ENCODE measurements around the gene GIMAP2. TPM values are rescaled to one million over a fixed set of nuclear protein-coding genes. Genes with fewer than 3 reads are reported as not detected.

The GIMAP2 gene
- total RNA-seq, 2 donors from 2014 or later = not detected

DNA sequence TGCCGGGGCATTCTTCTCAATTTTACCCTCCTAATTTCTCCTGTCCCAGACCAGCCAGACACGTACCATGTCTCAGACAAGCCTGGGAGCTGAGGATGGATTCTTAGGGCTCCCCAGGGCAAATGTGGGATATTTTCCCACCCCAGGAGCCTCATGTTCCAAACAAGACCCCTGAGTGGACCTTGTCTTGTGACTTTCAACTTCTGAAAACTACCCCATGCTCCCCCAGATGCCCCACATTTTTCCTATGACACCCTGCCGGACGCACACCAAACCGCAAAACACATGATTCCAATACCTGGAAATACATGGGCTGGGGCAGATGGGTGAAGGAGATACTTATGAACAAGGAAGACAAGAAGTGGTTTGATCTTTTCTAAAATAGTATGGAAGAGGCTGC lies 52.6 kb downstream of the GIMAP2 start:
- TF ChIP-seq, protein P1, sequence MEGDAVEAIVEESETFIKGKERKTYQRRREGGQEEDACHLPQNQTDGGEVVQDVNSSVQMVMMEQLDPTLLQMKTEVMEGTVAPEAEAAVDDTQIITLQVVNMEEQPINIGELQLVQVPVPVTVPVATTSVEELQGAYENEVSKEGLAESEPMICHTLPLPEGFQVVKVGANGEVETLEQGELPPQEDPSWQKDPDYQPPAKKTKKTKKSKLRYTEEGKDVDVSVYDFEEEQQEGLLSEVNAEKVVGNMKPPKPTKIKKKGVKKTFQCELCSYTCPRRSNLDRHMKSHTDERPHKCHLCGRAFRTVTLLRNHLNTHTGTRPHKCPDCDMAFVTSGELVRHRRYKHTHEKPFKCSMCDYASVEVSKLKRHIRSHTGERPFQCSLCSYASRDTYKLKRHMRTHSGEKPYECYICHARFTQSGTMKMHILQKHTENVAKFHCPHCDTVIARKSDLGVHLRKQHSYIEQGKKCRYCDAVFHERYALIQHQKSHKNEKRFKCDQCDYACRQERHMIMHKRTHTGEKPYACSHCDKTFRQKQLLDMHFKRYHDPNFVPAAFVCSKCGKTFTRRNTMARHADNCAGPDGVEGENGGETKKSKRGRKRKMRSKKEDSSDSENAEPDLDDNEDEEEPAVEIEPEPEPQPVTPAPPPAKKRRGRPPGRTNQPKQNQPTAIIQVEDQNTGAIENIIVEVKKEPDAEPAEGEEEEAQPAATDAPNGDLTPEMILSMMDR (conservative IDR thresholded peaks at IDR 0.05) = no peak
- no peaks in the 10 kb centered on the region for H3K36me3 ChIP-seq (ENCODE audit: control insufficient read depth, insufficient read depth, low read length)
- no peak overlapping the region for H3K4me3 ChIP-seq (ENCODE audit: low read length)
- no peak overlapping the region for H3K4me3 Mint-ChIP-seq
- peaks cover 100% of the 10 kb centered on the region for H3K27me3 Mint-ChIP-seq (ENCODE audit: insufficient read depth)
- no peak overlapping the region for H3K9ac ChIP-seq (ENCODE audit: extremely low read depth, low read length, poor library complexity, severe bottlenecking)
- H3K4me1 ChIP-seq (ENCODE audit: control insufficient read depth, insufficient read depth, low read length) = no peaks in the 10 kb centered on the region
- 85 to 86% methylated on average over 1 to 5 of the region's 5 CpGs for WGBS, 2 experiments (ENCODE audit: insufficient coverage in 1 of 2, insufficient read length in 1 of 2)
- peaks cover 8% of the 10 kb centered on the region for H3K4me1 Mint-ChIP-seq
- H3K9me3 Mint-ChIP-seq = no peaks in the 10 kb centered on the region
- no peak for DNase-seq
- no peak overlapping the region for H3K27ac Mint-ChIP-seq
- no peaks in the 10 kb centered on the region for H3K9me3 ChIP-seq (ENCODE audit: control insufficient read depth, low read length)
- H3K27me3 ChIP-seq (ENCODE audit: control insufficient read depth, insufficient read depth, low read length, poor library complexity, severe bottlenecking) = peaks cover 100% of the 10 kb centered on the region
- no peak overlapping the region for H3K27ac ChIP-seq (ENCODE audit: low read depth, low read length)
- no peaks in the 10 kb centered on the region for H3K36me3 Mint-ChIP-seq (ENCODE audit: low read depth)

DNA sequence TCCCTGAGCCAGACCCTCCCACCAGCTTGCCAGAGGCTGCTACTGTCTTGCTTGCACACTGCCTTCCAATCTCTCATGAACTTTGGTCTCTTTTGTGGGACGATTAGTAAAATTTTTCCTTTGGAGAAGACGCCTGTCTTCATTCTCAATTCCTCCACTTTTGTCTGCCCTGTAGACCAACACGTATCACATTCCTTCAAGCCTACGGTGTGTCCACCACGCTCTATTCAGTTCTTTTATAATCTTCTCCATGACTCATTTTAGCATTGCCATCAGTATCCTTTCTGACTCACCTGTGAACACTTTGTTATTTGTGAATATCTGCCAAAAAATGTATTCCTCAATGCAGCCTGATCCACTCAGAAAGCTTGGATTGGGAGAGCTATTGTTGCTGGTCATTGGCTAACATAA lies 53.1 kb downstream of the GIMAP2 start:
- H3K27ac ChIP-seq (ENCODE audit: low read depth, low read length) = no peak overlapping the region
- no peak overlapping the region for H3K9ac ChIP-seq (ENCODE audit: extremely low read depth, low read length, poor library complexity, severe bottlenecking)
- TF ChIP-seq, protein P1 (conservative IDR thresholded peaks at IDR 0.05) = no peak
- H3K27me3 ChIP-seq (ENCODE audit: control insufficient read depth, insufficient read depth, low read length, poor library complexity, severe bottlenecking) = peaks cover 100% of the 10 kb centered on the region
- no peaks in the 10 kb centered on the region for H3K9me3 ChIP-seq (ENCODE audit: control insufficient read depth, low read length)
- WGBS, 2 experiments (ENCODE audit: insufficient coverage in 1 of 2, insufficient read length in 1 of 2) = 63 to 74% methylated on average over 5 of the region's 5 CpGs
- H3K36me3 Mint-ChIP-seq (ENCODE audit: low read depth) = no peaks in the 10 kb centered on the region
- H3K4me1 ChIP-seq (ENCODE audit: control insufficient read depth, insufficient read depth, low read length) = no peaks in the 10 kb centered on the region
- H3K4me1 Mint-ChIP-seq = peaks cover 8% of the 10 kb centered on the region
- H3K4me3 Mint-ChIP-seq = no peak overlapping the region
- no peak for DNase-seq
- H3K27ac Mint-ChIP-seq = no peak overlapping the region
- H3K36me3 ChIP-seq (ENCODE audit: control insufficient read depth, insufficient read depth, low read length) = no peaks in the 10 kb centered on the region
- no peak overlapping the region for H3K4me3 ChIP-seq (ENCODE audit: low read length)
- H3K27me3 Mint-ChIP-seq (ENCODE audit: insufficient read depth) = peaks cover 100% of the 10 kb centered on the region
- H3K9me3 Mint-ChIP-seq = no peaks in the 10 kb centered on the region

DNA sequence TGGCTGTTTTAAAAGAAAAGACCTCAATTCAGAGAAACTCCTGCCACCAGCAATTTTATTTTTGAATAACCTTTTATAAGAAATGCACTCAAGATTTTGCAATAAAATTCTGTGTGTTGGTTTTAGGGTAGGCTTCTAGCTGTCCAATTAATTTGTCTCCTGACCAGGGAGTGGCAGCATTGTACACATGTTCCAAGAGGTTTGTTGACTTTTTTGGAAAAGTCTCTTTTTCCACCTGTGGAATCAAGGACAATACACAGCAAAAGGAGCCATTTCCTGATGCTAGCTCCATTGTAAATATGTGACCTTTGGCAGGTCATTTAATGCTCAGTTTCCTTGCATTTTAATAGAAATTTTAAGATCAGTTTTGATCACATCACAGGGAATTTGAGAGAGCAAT lies 53.5 kb downstream of the GIMAP2 start:
- Mint-ChIP-seq H3K27me3 (ENCODE audit: insufficient read depth) (peaks cover 100% of the 10 kb centered on the region), H3K4me3 (no peak overlapping the region)

More for the DNA sequence above, 53.5 kb downstream of the GIMAP2 start:
- H3K9ac ChIP-seq (ENCODE audit: extremely low read depth, low read length, poor library complexity, severe bottlenecking) = no peak overlapping the region
- Mint-ChIP-seq H3K9me3 (no peaks in the 10 kb centered on the region), H3K36me3 (ENCODE audit: low read depth) (no peaks in the 10 kb centered on the region), H3K4me1 (peaks cover 8% of the 10 kb centered on the region), H3K27ac (no peak overlapping the region)
- peaks cover 100% of the 10 kb centered on the region for H3K27me3 ChIP-seq (ENCODE audit: control insufficient read depth, insufficient read depth, low read length, poor library complexity, severe bottlenecking)
- TF ChIP-seq, protein P1 (conservative IDR thresholded peaks at IDR 0.05) = no peak
- no peak overlapping the region for H3K4me3 ChIP-seq (ENCODE audit: low read length)
- no peaks in the 10 kb centered on the region for H3K9me3 ChIP-seq (ENCODE audit: control insufficient read depth, low read length)
- no peak overlapping the region for H3K27ac ChIP-seq (ENCODE audit: low read depth, low read length)
- H3K36me3 ChIP-seq (ENCODE audit: control insufficient read depth, insufficient read depth, low read length) = no peaks in the 10 kb centered on the region
- H3K4me1 ChIP-seq (ENCODE audit: control insufficient read depth, insufficient read depth, low read length) = no peaks in the 10 kb centered on the region
- DNase-seq = no peak
